NB4 (cell line): ENCODE results near the gene CXXC1.

ENCODE experiments used
- MAX ChIP-seq: IDR thresholded peaks from 2 replicates; pipeline ENCODE4 v1.6.1; 2011; ENCODE audit warnings: low read depth, low read length
- MYC ChIP-seq: IDR thresholded peaks from 2 replicates; pipeline ENCODE4 v1.6.1; 2011; ENCODE audit warnings: low read depth, low read length
- POLR2A ChIP-seq: IDR thresholded peaks from 2 replicates; pipeline ENCODE4 v1.6.1; 2011; ENCODE audit warnings: mild to moderate bottlenecking; ENCODE audit not compliant: insufficient read length; ENCODE audit errors: extremely low read depth
- TF ChIP-seq, protein P1 (sequence below): IDR thresholded peaks from one replicate; pipeline ENCODE4 v1.5.1; 2012; ENCODE audit warnings: low read depth, low read length

DNA sequence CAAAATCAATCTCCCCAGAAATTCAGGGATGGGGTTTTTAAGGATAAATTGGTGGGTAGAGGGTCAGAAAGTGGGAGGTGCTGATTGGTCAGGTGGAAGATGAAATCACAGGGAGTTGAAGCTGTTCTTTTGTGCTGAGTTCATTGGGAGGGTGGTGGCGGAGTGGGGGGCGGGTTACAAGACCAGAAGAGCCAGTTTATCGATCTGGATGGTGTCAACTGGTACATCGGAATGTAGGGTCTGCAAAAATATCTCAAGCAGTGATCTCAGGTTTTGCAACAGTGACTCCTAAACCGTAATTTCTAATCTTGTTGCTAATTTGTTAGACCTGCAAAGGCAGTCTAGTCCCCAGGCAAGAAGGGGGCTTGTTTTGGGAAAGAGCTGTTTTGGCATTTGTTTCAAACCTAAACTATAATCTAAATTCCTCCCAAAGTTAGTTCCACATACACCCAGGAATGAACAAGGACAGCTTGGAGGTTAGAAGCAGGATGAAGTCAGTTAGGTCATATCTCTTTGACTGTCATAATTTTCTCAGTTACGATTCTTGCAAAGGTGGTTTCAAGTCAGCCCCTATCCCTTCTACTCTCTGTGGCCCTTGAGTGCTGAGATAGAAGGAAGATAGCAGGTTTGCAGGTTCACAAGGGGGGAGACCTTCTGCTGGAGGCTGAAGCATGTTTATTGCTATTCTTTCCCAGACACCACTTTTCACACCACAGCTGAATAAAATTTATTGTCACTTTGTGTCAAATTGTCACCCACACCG lies 12.3 kb upstream of the CXXC1 start:
- TF ChIP-seq, protein P1, sequence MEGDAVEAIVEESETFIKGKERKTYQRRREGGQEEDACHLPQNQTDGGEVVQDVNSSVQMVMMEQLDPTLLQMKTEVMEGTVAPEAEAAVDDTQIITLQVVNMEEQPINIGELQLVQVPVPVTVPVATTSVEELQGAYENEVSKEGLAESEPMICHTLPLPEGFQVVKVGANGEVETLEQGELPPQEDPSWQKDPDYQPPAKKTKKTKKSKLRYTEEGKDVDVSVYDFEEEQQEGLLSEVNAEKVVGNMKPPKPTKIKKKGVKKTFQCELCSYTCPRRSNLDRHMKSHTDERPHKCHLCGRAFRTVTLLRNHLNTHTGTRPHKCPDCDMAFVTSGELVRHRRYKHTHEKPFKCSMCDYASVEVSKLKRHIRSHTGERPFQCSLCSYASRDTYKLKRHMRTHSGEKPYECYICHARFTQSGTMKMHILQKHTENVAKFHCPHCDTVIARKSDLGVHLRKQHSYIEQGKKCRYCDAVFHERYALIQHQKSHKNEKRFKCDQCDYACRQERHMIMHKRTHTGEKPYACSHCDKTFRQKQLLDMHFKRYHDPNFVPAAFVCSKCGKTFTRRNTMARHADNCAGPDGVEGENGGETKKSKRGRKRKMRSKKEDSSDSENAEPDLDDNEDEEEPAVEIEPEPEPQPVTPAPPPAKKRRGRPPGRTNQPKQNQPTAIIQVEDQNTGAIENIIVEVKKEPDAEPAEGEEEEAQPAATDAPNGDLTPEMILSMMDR, result no peak
- no peak for TF ChIP-seq POLR2A
- TF ChIP-seq MAX, result no peak
- TF ChIP-seq MYC, result no peak
